ENCODE measurements around the gene ZBTB34. TPM values are rescaled to one million over a fixed set of nuclear protein-coding genes. Genes with fewer than 3 reads are reported as not detected.

ZBTB34 gene
- total RNA-seq, 2 experiments from 2014 or later = 2.5 to 2.9 TPM

GRCh38 chr9:126925876-126926275, 65.4 kb downstream of the ZBTB34 start:
- Histone ChIP-seq H3K27ac (ENCODE audit: low read depth in 1 of 2, low read length in 2 of 2) (no peak overlapping the region), H3K36me3 (ENCODE audit: insufficient read depth, low read length) (no peaks in the 10 kb centered on the region), H3K27me3 (ENCODE audit: control insufficient read depth in 1 of 2, insufficient read depth in 2 of 2, low read length in 2 of 2) (no peaks in the 10 kb centered on the region), H3K4me1 (ENCODE audit: insufficient read depth, low read length) (no peaks in the 10 kb centered on the region), H3K4me3 (ENCODE audit: low read length) (no peak overlapping the region), H3K9me3 (ENCODE audit: control insufficient read depth in 1 of 2, insufficient read depth in 1 of 2, low read length in 2 of 2) (no peaks in the 10 kb centered on the region)
- H3K9me3 Mint-ChIP-seq = no peaks in the 10 kb centered on the region
- POLR2A ChIA-PET = no interaction called here
- CTCF ChIA-PET = interaction anchor here (1.4 kb wide), 1 partner anchor 39 kb away, joined by 3 read pairs; no protein-coding TSS in a partner anchor
- no peak overlapping the region for H3K27ac Mint-ChIP-seq
- no peaks in the 10 kb centered on the region for H3K4me1 Mint-ChIP-seq (ENCODE audit: low read depth)
- no peaks in the 10 kb centered on the region for H3K36me3 Mint-ChIP-seq (ENCODE audit: low read depth)
- TF ChIP-seq, protein P1, sequence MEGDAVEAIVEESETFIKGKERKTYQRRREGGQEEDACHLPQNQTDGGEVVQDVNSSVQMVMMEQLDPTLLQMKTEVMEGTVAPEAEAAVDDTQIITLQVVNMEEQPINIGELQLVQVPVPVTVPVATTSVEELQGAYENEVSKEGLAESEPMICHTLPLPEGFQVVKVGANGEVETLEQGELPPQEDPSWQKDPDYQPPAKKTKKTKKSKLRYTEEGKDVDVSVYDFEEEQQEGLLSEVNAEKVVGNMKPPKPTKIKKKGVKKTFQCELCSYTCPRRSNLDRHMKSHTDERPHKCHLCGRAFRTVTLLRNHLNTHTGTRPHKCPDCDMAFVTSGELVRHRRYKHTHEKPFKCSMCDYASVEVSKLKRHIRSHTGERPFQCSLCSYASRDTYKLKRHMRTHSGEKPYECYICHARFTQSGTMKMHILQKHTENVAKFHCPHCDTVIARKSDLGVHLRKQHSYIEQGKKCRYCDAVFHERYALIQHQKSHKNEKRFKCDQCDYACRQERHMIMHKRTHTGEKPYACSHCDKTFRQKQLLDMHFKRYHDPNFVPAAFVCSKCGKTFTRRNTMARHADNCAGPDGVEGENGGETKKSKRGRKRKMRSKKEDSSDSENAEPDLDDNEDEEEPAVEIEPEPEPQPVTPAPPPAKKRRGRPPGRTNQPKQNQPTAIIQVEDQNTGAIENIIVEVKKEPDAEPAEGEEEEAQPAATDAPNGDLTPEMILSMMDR (IDR thresholded peaks at IDR 0.05) = no peak
- DNase-seq = no peak
- no peak for ATAC-seq (ENCODE audit: poor library complexity)
- no peak overlapping the region for H3K4me3 Mint-ChIP-seq
- H3K27me3 Mint-ChIP-seq = no peaks in the 10 kb centered on the region
- intact Hi-C loops (cut with DNase I, micrococcal nuclease) = no loop called here

GRCh38 chr9:126926364-126926763, 65.9 kb downstream of the ZBTB34 start:
- Mint-ChIP-seq H3K36me3 (ENCODE audit: low read depth) (no peaks in the 10 kb centered on the region), H3K27me3 (peaks cover 2% of the 10 kb centered on the region), H3K4me1 (ENCODE audit: low read depth) (no peaks in the 10 kb centered on the region), H3K9me3 (no peaks in the 10 kb centered on the region), H3K27ac (no peak overlapping the region), H3K4me3 (no peak overlapping the region)
- DNase-seq (no peak), ATAC-seq (ENCODE audit: poor library complexity) (no peak)
- Histone ChIP-seq H3K27ac (ENCODE audit: low read depth in 1 of 2, low read length in 2 of 2) (no peak overlapping the region), H3K27me3 (ENCODE audit: control insufficient read depth in 1 of 2, insufficient read depth in 2 of 2, low read length in 2 of 2) (no peaks in the 10 kb centered on the region), H3K36me3 (ENCODE audit: insufficient read depth, low read length) (no peaks in the 10 kb centered on the region), H3K9me3 (ENCODE audit: control insufficient read depth in 1 of 2, insufficient read depth in 1 of 2, low read length in 2 of 2) (no peaks in the 10 kb centered on the region), H3K4me1 (ENCODE audit: insufficient read depth, low read length) (no peaks in the 10 kb centered on the region), H3K4me3 (ENCODE audit: low read length) (no peak overlapping the region)
- intact Hi-C loops (cut with DNase I, micrococcal nuclease) = no loop called here
- CTCF ChIA-PET = interaction anchor here (1.4 kb wide), 1 partner anchor 39 kb away, joined by 3 read pairs; no protein-coding TSS in a partner anchor
- POLR2A ChIA-PET = no interaction called here
- TF ChIP-seq, protein P1 (IDR thresholded peaks at IDR 0.05) = no peak

DNA sequence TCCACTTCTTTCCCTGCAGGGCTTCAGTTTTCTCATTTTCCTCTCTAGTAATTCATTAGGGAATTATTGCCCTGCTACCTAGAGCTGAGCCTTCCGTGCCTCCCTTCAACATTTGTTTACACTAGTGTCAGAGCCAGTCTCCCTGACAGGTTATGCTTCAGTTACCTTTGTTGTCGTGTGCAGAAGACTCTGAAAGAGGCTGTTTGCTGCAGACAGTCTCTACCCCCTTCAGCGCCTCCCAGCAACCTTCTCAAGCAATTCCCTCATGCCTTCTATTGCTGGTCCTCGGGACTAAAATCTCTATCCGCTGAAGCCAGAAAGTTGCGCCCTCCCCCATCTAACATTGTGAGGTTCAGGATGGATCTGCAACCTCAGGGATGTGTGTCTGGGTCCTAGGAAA, 67.0 kb downstream of the ZBTB34 start:
- H3K36me3 Mint-ChIP-seq (ENCODE audit: low read depth) = no peaks in the 10 kb centered on the region
- H3K4me1 ChIP-seq (ENCODE audit: insufficient read depth, low read length) = no peaks in the 10 kb centered on the region
- CTCF ChIA-PET = no interaction called here
- no peak for DNase-seq
- no peak overlapping the region for H3K4me3 Mint-ChIP-seq
- H3K27ac Mint-ChIP-seq = no peak overlapping the region
- H3K27me3 ChIP-seq (ENCODE audit: control insufficient read depth in 1 of 2, insufficient read depth in 2 of 2, low read length in 2 of 2) = no peaks in the 10 kb centered on the region
- intact Hi-C loops (cut with DNase I, micrococcal nuclease) = no loop called here
- no peaks in the 10 kb centered on the region for H3K9me3 Mint-ChIP-seq
- H3K27ac ChIP-seq (ENCODE audit: low read depth in 1 of 2, low read length in 2 of 2) = no peak overlapping the region
- TF ChIP-seq, protein P1 (IDR thresholded peaks at IDR 0.05) = no peak
- peaks cover 4% of the 10 kb centered on the region for H3K27me3 Mint-ChIP-seq
- no peaks in the 10 kb centered on the region for H3K9me3 ChIP-seq (ENCODE audit: control insufficient read depth in 1 of 2, insufficient read depth in 1 of 2, low read length in 2 of 2)
- H3K4me1 Mint-ChIP-seq (ENCODE audit: low read depth) = no peaks in the 10 kb centered on the region
- no peaks in the 10 kb centered on the region for H3K36me3 ChIP-seq (ENCODE audit: insufficient read depth, low read length)
- no peak for ATAC-seq (ENCODE audit: poor library complexity)
- POLR2A ChIA-PET = no interaction called here
- H3K4me3 ChIP-seq (ENCODE audit: low read length) = no peak overlapping the region

Data from CD4-positive, alpha-beta T cell (primary cell).